GM12878 (cell line): ENCODE results near the gene VAC14. TPM values are rescaled to one million over a fixed set of nuclear protein-coding genes. Genes with fewer than 3 reads are reported as not detected.

Experiments used
- ATAC-seq: fragments of 200-7000 bp; cut with Tn5 transposase; 3 replicates; pipeline ENCODE4 v1.9.1; 2020; ENCODE audit warnings: mild to moderate bottlenecking, moderate library complexity
- BruUV-seq: library from RNA; stranded (reverse); fragments of 400-500 nt; replicated peaks from 2 replicates; lab custom pipeline; 2021; lab: Mats Ljungman, UMichigan
- CTCF ChIA-PET: fragments of 300-600 bp; sonication (Branson Sonifier 250); formaldehyde crosslinking; extraction: SDS; loops from one replicate; lab custom pipeline; 2021; ENCODE audit warnings: inconsistent platforms; lab: Yijun Ruan, JAX
- POLR2A ChIA-PET: fragments of 350-600 bp; formaldehyde crosslinking; extraction: SDS; loops from one replicate; lab custom pipeline; 2021; ENCODE audit warnings: inconsistent platforms; lab: Charles Lee
- RAD21 ChIA-PET: fragments of 300-600 bp; sonication (Branson Sonifier 250); formaldehyde crosslinking; loops from one replicate; lab custom pipeline; 2023; ENCODE audit warnings: antibody characterized with exemption; ENCODE audit not compliant: unreplicated experiment; lab: Charles Lee
- SMC1A ChIA-PET: fragments of 300-600 bp; sonication (Branson Sonifier 250); formaldehyde crosslinking; loops from one replicate; lab custom pipeline; 2023; ENCODE audit not compliant: unreplicated experiment, uncharacterized antibody; lab: Charles Lee
- DNase-seq: peaks from one replicate; pipeline ENCODE4 v3.0.0-alpha.2; 2011; ENCODE audit warnings: low read depth, low spot score
- FAIRE-seq: peaks from 3 replicates; lab custom pipeline; 2011; peaks lifted over from hg19 to GRCh38; lab: Jason Lieb, UNC
- H2AFZ ChIP-seq: 2 replicates; pipeline ENCODE4 v1.6.0; 2011; ENCODE audit warnings: low read depth, low read length, control low read depth; ENCODE audit not compliant: control insufficient read depth
- H3K27ac ChIP-seq: 2 replicates; pipeline ENCODE4 v1.5.1; 2011; ENCODE audit warnings: control low read depth; ENCODE audit not compliant: control insufficient read depth, insufficient read depth
- H3K27me3 ChIP-seq, 2 experiments: replicated peaks in 1 of 2; 2 replicates each; pipeline versions ENCODE4 v1.6.0 to v1.6.1; 2011; ENCODE audit warnings: low read length in 1 of 2; ENCODE audit not compliant: control insufficient read depth in 2 of 2, insufficient read depth in 2 of 2
- H3K36me3 ChIP-seq, 2 experiments: 2 replicates each; pipeline ENCODE4 v1.5.1; 2011; ENCODE audit warnings: low read length in 1 of 2; ENCODE audit not compliant: control insufficient read depth in 2 of 2, insufficient read depth in 2 of 2
- H3K4me1 ChIP-seq: 2 replicates; pipeline ENCODE4 v1.6.1; 2011; ENCODE audit warnings: mild to moderate bottlenecking, low read length, moderate library complexity, mixed read lengths; ENCODE audit not compliant: control insufficient read depth, insufficient read depth
- H3K4me2 ChIP-seq: 2 replicates; pipeline ENCODE4 v1.6.0; 2011; ENCODE audit warnings: control low read depth; ENCODE audit not compliant: control insufficient read depth, insufficient read depth
- H3K4me3 ChIP-seq: fragments of 200-600 bp; sonication (generic); 2 replicates; pipeline ENCODE4 v1.5.1; 2016
- H3K79me2 ChIP-seq: 2 replicates; pipeline ENCODE4 v1.6.0; 2011; ENCODE audit warnings: low read length; ENCODE audit not compliant: control insufficient read depth, insufficient read depth
- H3K9ac ChIP-seq: 2 replicates; pipeline ENCODE4 v1.8.0; 2011; ENCODE audit warnings: low read length, control low read depth, mixed read lengths; ENCODE audit not compliant: control insufficient read depth, insufficient read depth
- H3K9me3 ChIP-seq: replicated peaks from 3 replicates; pipeline ENCODE4 v1.5.1; 2011; ENCODE audit warnings: mild to moderate bottlenecking, low read length; ENCODE audit not compliant: control insufficient read depth, insufficient read depth
- H4K20me1 ChIP-seq: 2 replicates; pipeline ENCODE4 v1.6.0; 2011; ENCODE audit not compliant: control insufficient read depth, insufficient read depth
- ATF3 ChIP-seq: IDR thresholded peaks from 2 replicates; pipeline ENCODE4 v1.6.1; 2011; ENCODE audit warnings: low read depth, mild to moderate bottlenecking, low read length, moderate library complexity, borderline replicate concordance; ENCODE audit errors: extremely low read depth
- BCL3 ChIP-seq: IDR thresholded peaks from 2 replicates; pipeline ENCODE4 v1.6.1; 2011; ENCODE audit warnings: borderline replicate concordance, low read depth, mild to moderate bottlenecking, moderate library complexity, low read length; ENCODE audit not compliant: insufficient read depth, poor library complexity, severe bottlenecking
- BMI1 ChIP-seq: fragments of 450-650 bp; IDR thresholded peaks from 2 replicates; pipeline ENCODE4 v1.6.1; 2016; ENCODE audit warnings: mild to moderate bottlenecking, moderate library complexity, borderline replicate concordance
- IRF4 ChIP-seq: IDR thresholded peaks from 2 replicates; pipeline ENCODE4 v1.6.1; 2011; ENCODE audit warnings: low read depth, low read length
- KAT2A ChIP-seq: conservative IDR thresholded peaks from 2 replicates; pipeline ENCODE4 v1.6.1; 2011; ENCODE audit warnings: low read depth, low read length; ENCODE audit not compliant: control insufficient read depth
- MEF2B ChIP-seq: fragments of 450-650 bp; IDR thresholded peaks from 2 replicates; pipeline ENCODE4 v1.6.1; 2018; ENCODE audit warnings: mild to moderate bottlenecking, moderate library complexity; ENCODE audit not compliant: partially characterized antibody, poor library complexity, severe bottlenecking
- RAD51 ChIP-seq: fragments of 450-650 bp; IDR thresholded peaks from 2 replicates; pipeline ENCODE4 v1.6.1; 2016; ENCODE audit warnings: moderate library complexity, mild to moderate bottlenecking, inconsistent platforms
- RB1 ChIP-seq: fragments of 450-650 bp; formaldehyde crosslinking; IDR thresholded peaks from 2 replicates; pipeline ENCODE4 v1.6.1; 2017; ENCODE audit warnings: mild to moderate bottlenecking, borderline replicate concordance
- SIN3A ChIP-seq: IDR thresholded peaks from 2 replicates; pipeline ENCODE4 v1.6.1; 2012; ENCODE audit warnings: low read depth, low read length, improper control_type of control experiment
- SREBF1 ChIP-seq: IDR thresholded peaks from 2 replicates; pipeline ENCODE4 v1.6.1; 2012; ENCODE audit warnings: mild to moderate bottlenecking, low read length
- YY1 ChIP-seq: IDR thresholded peaks from 2 replicates; pipeline ENCODE4 v1.6.1; 2011; ENCODE audit warnings: low read depth, mild to moderate bottlenecking, low read length
- ZBED1 ChIP-seq: IDR thresholded peaks from 2 replicates; pipeline ENCODE4 v1.6.1; 2016; ENCODE audit warnings: borderline replicate concordance
- ZNF24 ChIP-seq: fragments of 450-650 bp; IDR thresholded peaks from 2 replicates; pipeline ENCODE4 v1.6.1; 2017; ENCODE audit warnings: antibody characterized with exemption, mild to moderate bottlenecking
- WGBS: methylation state at CpG from one replicate; pipeline ENCODE4 v1.1.6; 2016; ENCODE audit warnings: low lambda C conversion rate; ENCODE audit not compliant: insufficient replicate concordance, insufficient coverage; ENCODE audit errors: missing lambda C conversion rate; 5-methylcytosine and 5-hydroxymethylcytosine counted together
- in situ Hi-C: fragments of 300-500 bp; cut with MboI; formaldehyde crosslinking; loops from 9 replicates; pipeline ENCODE4 v1.14.3; 2018; ENCODE audit warnings: mixed read lengths
- intact Hi-C: fragments of 100-400 bp; cut with micrococcal nuclease; formaldehyde crosslinking; loops from one replicate; pipeline ENCODE4 v1.14.2; 2022; ENCODE audit not compliant: unreplicated experiment
- polyA plus RNA-seq, 11 experiments: library from polyadenylated mRNA; depleted of rRNA in 4 of 11; unstranded in 6 of 11; stranded (reverse) in 5 of 11; fragments of >200 nt; fragmentation: Nextera tagmentation in 4 of 11; fragmentation: Illumina TruSeq in 1 of 11; extraction: Ambion mirVana in 4 of 11; extraction: Trizol in 1 of 11; gene quantifications; 1 replicate in 1 of 11; 2 replicates in 10 of 11; pipeline versions ENCODE4 v1.2.1 to v1.2.3, GENCODE V29; 2011 to 2016; ENCODE audit warnings: inconsistent platforms in 2 of 11, missing spikeins in 2 of 11, low read depth in 1 of 11
- total RNA-seq, 4 experiments: library from RNA; depleted of rRNA in 3 of 4; stranded (reverse); fragments of >200 nt in 3 of 4; fragmentation: Illumina TruSeq in 1 of 4; extraction: Trizol in 1 of 4; gene quantifications; 2 replicates each; pipeline versions ENCODE4 v1.2.1 to v1.2.3, GENCODE V29; 2013 to 2021
- TF ChIP-seq, protein P1 (sequence below): fragments of 450-650 bp; formaldehyde crosslinking; IDR thresholded peaks from 2 replicates; pipeline ENCODE4 v1.5.0; 2022; ENCODE audit warnings: mild to moderate bottlenecking, missing genetic modification characterization
- TF ChIP-seq, protein P2 (sequence below): IDR thresholded peaks from 2 replicates; pipeline ENCODE4 v1.6.1; 2012; ENCODE audit warnings: mild to moderate bottlenecking, low read depth, low read length

Gene VAC14
- total and polyA plus RNA-seq, 10 of the 15 experiments (the other 5 are each of a cell fraction or from before 2014, with no cell fraction given) = 1.3 to 45.5 (median 25.5) TPM

- FAIRE-seq (no peak), DNase-seq (no peak), ATAC-seq (no peak)
- ChIA-PET SMC1A (no interaction called here), POLR2A (no interaction called here), CTCF (no interaction called here), RAD21 (no interaction called here)
- H2AFZ ChIP-seq = no peak overlapping the region
- no peaks in the 10 kb centered on the region for H3K9me3 ChIP-seq
- peaks cover 10 to 15% of the 10 kb centered on the region in 2 experiments for H3K36me3 ChIP-seq
- H3K4me2 ChIP-seq = no peak overlapping the region
- H3K27me3 ChIP-seq = no peaks in the 10 kb centered on the region
- H3K79me2 ChIP-seq = peaks cover 25% of the 10 kb centered on the region
- WGBS = 90% methylated on average over 16 of the region's 16 CpGs
- in situ Hi-C loops = no loop called here
- H4K20me1 ChIP-seq = no peaks in the 10 kb centered on the region
- no peak overlapping the region for H3K4me3 ChIP-seq
- no TSS peak for BruUV-seq
- intact Hi-C loops = no loop called here
- H3K9ac ChIP-seq = no peak overlapping the region
- peaks cover 24% of the 10 kb centered on the region for H3K4me1 ChIP-seq
- H3K27ac ChIP-seq = no peak overlapping the region
- TF ChIP-seq ATF3 (no peak), SIN3A (no peak), IRF4 (no peak), BMI1 (no peak), YY1 (no peak), KAT2A (no peak), ZBED1 (no peak), SREBF1 (no peak), RB1 (no peak), RAD51 (no peak), BCL3 (no peak), MEF2B (no peak), ZNF24 (no peak)
- TF ChIP-seq, protein P1, sequence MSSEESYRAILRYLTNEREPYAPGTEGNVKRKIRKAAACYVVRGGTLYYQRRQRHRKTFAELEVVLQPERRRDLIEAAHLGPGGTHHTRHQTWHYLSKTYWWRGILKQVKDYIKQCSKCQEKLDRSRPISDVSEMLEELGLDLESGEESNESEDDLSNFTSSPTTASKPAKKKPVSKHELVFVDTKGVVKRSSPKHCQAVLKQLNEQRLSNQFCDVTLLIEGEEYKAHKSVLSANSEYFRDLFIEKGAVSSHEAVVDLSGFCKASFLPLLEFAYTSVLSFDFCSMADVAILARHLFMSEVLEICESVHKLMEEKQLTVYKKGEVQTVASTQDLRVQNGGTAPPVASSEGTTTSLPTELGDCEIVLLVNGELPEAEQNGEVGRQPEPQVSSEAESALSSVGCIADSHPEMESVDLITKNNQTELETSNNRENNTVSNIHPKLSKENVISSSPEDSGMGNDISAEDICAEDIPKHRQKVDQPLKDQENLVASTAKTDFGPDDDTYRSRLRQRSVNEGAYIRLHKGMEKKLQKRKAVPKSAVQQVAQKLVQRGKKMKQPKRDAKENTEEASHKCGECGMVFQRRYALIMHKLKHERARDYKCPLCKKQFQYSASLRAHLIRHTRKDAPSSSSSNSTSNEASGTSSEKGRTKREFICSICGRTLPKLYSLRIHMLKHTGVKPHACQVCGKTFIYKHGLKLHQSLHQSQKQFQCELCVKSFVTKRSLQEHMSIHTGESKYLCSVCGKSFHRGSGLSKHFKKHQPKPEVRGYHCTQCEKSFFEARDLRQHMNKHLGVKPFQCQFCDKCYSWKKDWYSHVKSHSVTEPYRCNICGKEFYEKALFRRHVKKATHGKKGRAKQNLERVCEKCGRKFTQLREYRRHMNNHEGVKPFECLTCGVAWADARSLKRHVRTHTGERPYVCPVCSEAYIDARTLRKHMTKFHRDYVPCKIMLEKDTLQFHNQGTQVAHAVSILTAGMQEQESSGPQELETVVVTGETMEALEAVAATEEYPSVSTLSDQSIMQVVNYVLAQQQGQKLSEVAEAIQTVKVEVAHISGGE = no peak
- TF ChIP-seq, protein P2, sequence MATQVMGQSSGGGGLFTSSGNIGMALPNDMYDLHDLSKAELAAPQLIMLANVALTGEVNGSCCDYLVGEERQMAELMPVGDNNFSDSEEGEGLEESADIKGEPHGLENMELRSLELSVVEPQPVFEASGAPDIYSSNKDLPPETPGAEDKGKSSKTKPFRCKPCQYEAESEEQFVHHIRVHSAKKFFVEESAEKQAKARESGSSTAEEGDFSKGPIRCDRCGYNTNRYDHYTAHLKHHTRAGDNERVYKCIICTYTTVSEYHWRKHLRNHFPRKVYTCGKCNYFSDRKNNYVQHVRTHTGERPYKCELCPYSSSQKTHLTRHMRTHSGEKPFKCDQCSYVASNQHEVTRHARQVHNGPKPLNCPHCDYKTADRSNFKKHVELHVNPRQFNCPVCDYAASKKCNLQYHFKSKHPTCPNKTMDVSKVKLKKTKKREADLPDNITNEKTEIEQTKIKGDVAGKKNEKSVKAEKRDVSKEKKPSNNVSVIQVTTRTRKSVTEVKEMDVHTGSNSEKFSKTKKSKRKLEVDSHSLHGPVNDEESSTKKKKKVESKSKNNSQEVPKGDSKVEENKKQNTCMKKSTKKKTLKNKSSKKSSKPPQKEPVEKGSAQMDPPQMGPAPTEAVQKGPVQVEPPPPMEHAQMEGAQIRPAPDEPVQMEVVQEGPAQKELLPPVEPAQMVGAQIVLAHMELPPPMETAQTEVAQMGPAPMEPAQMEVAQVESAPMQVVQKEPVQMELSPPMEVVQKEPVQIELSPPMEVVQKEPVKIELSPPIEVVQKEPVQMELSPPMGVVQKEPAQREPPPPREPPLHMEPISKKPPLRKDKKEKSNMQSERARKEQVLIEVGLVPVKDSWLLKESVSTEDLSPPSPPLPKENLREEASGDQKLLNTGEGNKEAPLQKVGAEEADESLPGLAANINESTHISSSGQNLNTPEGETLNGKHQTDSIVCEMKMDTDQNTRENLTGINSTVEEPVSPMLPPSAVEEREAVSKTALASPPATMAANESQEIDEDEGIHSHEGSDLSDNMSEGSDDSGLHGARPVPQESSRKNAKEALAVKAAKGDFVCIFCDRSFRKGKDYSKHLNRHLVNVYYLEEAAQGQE = no peak
Measured at GRCh38 chr16:70789595-70790447, 11.1 kb downstream of the VAC14 start.
